Heart left ventricle (tissue), 16 donors: ENCODE results near the gene TMEM128. TPM values are rescaled to one million over a fixed set of nuclear protein-coding genes. Genes with fewer than 3 reads are reported as not detected.

Source experiments
- ATAC-seq, 4 donors: fragments of 200-7000 bp; cut with Tn5 transposase; one replicate each; pipeline ENCODE4 v1.9.1; 2020 to 2022; ENCODE audit warnings: moderate library complexity in 4 of 4, mild to moderate bottlenecking in 3 of 4, moderate number of reproducible peaks in 1 of 4
- DNase-seq, 5 donors: peaks; one replicate each; pipeline ENCODE4 v3.0.0-alpha.2; 2020
- H3K27ac ChIP-seq, 12 donors: fragments of 200-600 bp; sonication (generic) in 4 of 12; one replicate each; pipeline versions ENCODE4 v1.5.0 to v1.8.0; 2016 to 2022; ENCODE audit warnings: mild to moderate bottlenecking in 2 of 12
- H3K27me3 ChIP-seq, 9 donors: fragments of 200-600 bp; sonication (generic) in 2 of 9; one replicate each; pipeline versions ENCODE4 v1.5.1 to v1.8.0; 2016 to 2022; ENCODE audit warnings: mild to moderate bottlenecking in 3 of 9
- H3K36me3 ChIP-seq, 9 donors: fragments of 200-600 bp; sonication (generic) in 2 of 9; one replicate each; pipeline versions ENCODE4 v1.5.0 to v1.8.0; 2018 to 2022; ENCODE audit warnings: mild to moderate bottlenecking in 2 of 9
- H3K4me1 ChIP-seq, 12 donors: fragments of 200-600 bp; sonication (generic) in 4 of 12; one replicate each; pipeline versions ENCODE4 v1.5.0 to v1.8.0; 2016 to 2022; ENCODE audit warnings: mild to moderate bottlenecking in 3 of 12
- H3K4me3 ChIP-seq, 12 donors: fragments of 200-600 bp; sonication (generic) in 4 of 12; one replicate each; pipeline versions ENCODE4 v1.5.0 to v1.8.0; 2017 to 2022; ENCODE audit warnings: mild to moderate bottlenecking in 9 of 12, moderate library complexity in 4 of 12
- H3K9me3 ChIP-seq, 12 donors: fragments of 200-600 bp; sonication (generic) in 4 of 12; one replicate each; pipeline versions ENCODE4 v1.5.0 to v1.8.0; 2016 to 2022; ENCODE audit warnings: mild to moderate bottlenecking in 1 of 12
- POLR2A ChIP-seq, 2 donors: fragments of 450-650 bp; IDR thresholded peaks; one replicate each; pipeline ENCODE4 v1.6.1; 2017; ENCODE audit warnings: antibody characterized with exemption in 2 of 2, mild to moderate bottlenecking in 2 of 2, moderate library complexity in 2 of 2
- WGBS, 4 donors: extraction: QIAGEN DNeasy Blood & Tissue Kit in 2 of 4; methylation state at CpG; one replicate each; pipeline versions ENCODE4 v1.1.5 to v1.1.7; 2013 to 2018; 5-methylcytosine and 5-hydroxymethylcytosine counted together
- intact Hi-C, 10 donors: fragments of 100-400 bp; cut with DNase I; formaldehyde crosslinking; loops; one replicate each; pipeline versions ENCODE4 v1.11.1 to v1.14.2; 2022
- polyA plus RNA-seq, 2 donors: library from polyadenylated mRNA; stranded (reverse); fragments of 200-250 nt; gene quantifications; one replicate each; pipeline ENCODE4 v1.2.3, GENCODE V29; 2013
- total RNA-seq, 9 donors: library from RNA; depleted of rRNA in 2 of 9; stranded (reverse); fragments of >200 nt in 2 of 9; fragmentation: NEBNext Ultra II Directional in 3 of 9; extraction: Animal tissue kit (Norgen Biotek cat#: 25700) in 3 of 9; gene quantifications; one replicate each; pipeline versions ENCODE4 v1.1.0 to v1.2.4, GENCODE V29; 2016 to 2023
- TF ChIP-seq, protein P1 (sequence below), 12 donors: fragments of 200-600 bp; sonication (generic) in 4 of 12; IDR thresholded peaks; one replicate each; pipeline versions ENCODE4 v1.5.0 to v1.8.0; 2018 to 2022; ENCODE audit warnings: antibody characterized with exemption in 12 of 12, mild to moderate bottlenecking in 5 of 12
- donor health status: ischemic (EF 13 %, LVEDD 7.1; RV severe dilation, severe dysfunction).
- donor health status: healthy with polysubstance abuse.
- donor health status: DM: no; HTN: yes; CAD: no.
- donor health status: DM: no; HTN: no; CAD: no.
- donor health status: ischemic (EF 25% LVEDD 6.9; RV normal size, moderate dysfunction).
- donor health status: ischemic (EF 25% LVEDD 5.7; RV mildly dilated, moderate dysfunction).
- donor health status: healthy.
- donor health status: DM: yes; HTN: yes; CAD: no.
- donor health status: ischemic (EF 35%, LVEDD 5.7; RV mildly dilated, moderate dysfunction).
- donor health status: nonischemic (EF 11% LVEDD 7.7; RV severe dilation, severe dysfunction).
- donor health status: DM: yes; HTN: yes; CAD: no.
- donor health status: PGD.
- donor health status: ischemic (EF 29% LVEDD 5.4; RV normal size, mild dysfunction).
- donor health status: nonischemic (EF 23%, LVEDD 6.1; RV moderate dilation, normal function).

Gene TMEM128
- total and polyA plus RNA-seq, 11 donors = 5.1 to 15.5 (median 12.2) TPM

DNA sequence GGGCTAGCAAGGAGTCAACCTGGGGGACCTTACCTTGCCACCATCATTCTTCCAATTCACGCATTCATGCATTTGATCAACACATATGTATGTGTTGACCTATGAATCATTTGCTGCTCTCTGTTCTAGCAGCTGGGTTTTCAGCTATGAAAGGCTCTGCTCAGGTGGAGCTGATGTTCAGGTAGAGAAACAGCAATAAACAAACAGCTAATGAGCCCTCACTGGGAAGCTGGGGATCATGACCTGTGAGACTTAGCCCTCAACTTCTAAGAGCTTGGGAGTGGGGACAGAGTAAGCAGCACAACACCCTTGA lies 19.7 kb downstream of the TMEM128 start:
- TF ChIP-seq POLR2A (IDR thresholded peaks at IDR 0.05) = no peak
- TF ChIP-seq, protein P1, sequence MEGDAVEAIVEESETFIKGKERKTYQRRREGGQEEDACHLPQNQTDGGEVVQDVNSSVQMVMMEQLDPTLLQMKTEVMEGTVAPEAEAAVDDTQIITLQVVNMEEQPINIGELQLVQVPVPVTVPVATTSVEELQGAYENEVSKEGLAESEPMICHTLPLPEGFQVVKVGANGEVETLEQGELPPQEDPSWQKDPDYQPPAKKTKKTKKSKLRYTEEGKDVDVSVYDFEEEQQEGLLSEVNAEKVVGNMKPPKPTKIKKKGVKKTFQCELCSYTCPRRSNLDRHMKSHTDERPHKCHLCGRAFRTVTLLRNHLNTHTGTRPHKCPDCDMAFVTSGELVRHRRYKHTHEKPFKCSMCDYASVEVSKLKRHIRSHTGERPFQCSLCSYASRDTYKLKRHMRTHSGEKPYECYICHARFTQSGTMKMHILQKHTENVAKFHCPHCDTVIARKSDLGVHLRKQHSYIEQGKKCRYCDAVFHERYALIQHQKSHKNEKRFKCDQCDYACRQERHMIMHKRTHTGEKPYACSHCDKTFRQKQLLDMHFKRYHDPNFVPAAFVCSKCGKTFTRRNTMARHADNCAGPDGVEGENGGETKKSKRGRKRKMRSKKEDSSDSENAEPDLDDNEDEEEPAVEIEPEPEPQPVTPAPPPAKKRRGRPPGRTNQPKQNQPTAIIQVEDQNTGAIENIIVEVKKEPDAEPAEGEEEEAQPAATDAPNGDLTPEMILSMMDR (IDR thresholded peaks at IDR 0.05) = no peak
- H3K4me3 ChIP-seq = no peak overlapping the region
- intact Hi-C loops = no loop called here
- peaks cover 0 to 11% (median 0%) of the 10 kb centered on the region in 12 donors for H3K4me1 ChIP-seq
- no peaks in the 10 kb centered on the region for H3K36me3 ChIP-seq
- no peak for ATAC-seq
- peaks cover 0 to 7% (median 3%) of the 10 kb centered on the region in 12 donors for H3K9me3 ChIP-seq
- H3K27me3 ChIP-seq = peaks cover 11 to 57% (median 36%) of the 10 kb centered on the region in 9 donors
- no peak overlapping the region for H3K27ac ChIP-seq
- 50 to 75% (median 69%) methylated on average over 1 of the region's 1 CpG for WGBS, 4 donors
- no peak for DNase-seq

DNA sequence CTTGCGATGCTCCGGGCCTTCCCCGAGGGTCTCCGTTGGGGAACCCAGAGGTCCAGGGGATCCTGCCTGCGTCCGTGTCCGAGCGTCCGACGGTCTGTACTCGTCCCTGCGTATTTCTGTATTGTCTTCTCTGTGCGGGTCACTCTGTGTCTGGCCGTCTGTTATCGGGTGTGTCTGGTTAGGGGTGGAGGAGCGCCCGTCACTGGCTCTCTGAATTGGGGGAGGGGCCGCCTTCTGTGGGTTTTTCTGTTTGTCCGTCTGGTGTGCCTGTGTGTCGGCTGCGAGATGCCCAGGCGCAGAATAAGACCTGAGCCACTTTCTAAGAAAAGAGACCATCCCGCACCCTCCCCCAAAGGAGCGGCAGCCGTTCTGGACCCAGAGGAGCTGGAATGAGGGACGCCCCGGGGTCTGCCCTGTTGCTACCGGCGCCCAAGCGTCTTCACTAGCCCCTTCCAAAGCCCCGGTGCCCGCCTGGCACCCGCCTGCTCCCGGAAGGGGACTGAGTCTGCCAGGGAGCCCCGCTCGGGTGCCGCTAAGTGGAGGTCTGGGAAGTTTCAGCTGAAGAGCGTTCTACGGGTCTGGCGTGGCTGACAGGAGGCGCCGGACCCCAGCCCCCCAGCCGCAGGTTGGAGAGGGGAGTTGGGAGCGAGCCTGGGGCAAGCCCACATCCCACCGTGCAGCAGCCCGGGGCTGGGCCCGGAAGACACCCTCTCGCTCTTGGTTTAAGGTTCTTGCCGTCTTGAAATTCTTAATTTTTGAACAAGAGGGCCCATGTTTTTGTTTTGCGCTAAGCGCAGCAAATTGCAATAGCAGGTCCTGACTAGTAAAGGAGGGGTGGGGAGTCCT lies 20.3 kb downstream of the TMEM128 start:
- no peaks in the 10 kb centered on the region for H3K36me3 ChIP-seq
- 6 to 12% (median 10%) methylated on average over 28 to 51 of the region's 51 CpGs for WGBS, 4 donors
- peaks cover 11 to 61% (median 36%) of the 10 kb centered on the region in 9 donors for H3K27me3 ChIP-seq
- ATAC-seq (no peak), DNase-seq (no peak)
- no peak overlapping the region for H3K27ac ChIP-seq
- intact Hi-C loops = no loop called here
- peaks cover 0 to 3% (median 0%) of the 10 kb centered on the region in 12 donors for H3K9me3 ChIP-seq
- no peak overlapping the region for H3K4me3 ChIP-seq
- peaks cover 0 to 11% (median 0%) of the 10 kb centered on the region in 12 donors for H3K4me1 ChIP-seq
- TF ChIP-seq POLR2A (IDR thresholded peaks at IDR 0.05) = no peak
- TF ChIP-seq, protein P1 (IDR thresholded peaks at IDR 0.05) = no peak

DNA sequence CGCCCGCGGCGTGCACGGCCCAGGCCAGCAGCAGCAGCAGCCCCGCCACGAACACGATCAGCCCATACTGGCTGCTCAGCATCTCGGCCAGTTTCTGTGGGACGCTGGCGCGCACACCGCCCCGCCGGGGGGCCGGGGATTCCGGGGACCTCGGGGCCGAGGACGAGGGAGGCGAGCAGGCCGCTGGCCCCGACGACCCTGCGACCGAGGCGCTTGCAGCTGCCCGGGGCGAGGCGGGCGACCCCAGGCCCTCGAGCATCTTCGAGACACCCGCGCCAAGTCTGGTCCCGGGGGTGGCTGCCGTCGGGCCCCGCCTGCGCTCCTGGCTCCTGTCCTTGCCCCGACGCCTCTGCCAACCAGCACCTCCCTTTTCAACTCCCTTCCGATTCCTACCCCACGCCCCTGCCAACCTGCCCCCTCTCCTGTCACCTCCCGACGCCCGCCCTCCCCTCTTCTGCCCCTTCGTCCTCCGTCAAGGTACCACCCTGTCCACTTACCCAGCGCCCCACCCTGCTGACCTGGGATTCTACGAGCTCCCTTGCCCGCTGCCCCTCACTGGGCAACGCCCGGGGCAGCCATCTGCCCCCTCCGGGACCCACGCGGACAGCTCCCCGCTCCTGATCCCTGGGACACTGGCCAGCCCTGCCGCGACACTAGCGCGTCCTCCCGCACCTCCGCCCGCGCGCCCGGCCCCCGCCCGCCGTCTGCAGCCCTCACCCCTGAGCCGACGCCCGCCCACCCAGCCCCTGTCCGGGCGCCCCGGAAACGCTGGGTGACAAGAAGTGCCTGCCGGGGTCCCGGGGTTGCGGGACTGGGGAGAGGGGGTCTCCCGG lies 21.2 kb downstream of the TMEM128 start, which contains the start of gene OTOP1:
TSS of gene OTOP1 (minus strand) at position 324 of the 833 bp plus-strand sequence. CDS start at position 259, 65 bp downstream.
- Histone ChIP-seq H3K4me3 (no peak within 1 kb of the TSS), H3K27me3 (peaks cover 11 to 70% (median 36%) of the 10 kb centered on the region in 9 donors), H3K9me3 (no peaks in the 10 kb centered on the region), H3K36me3 (no peaks in the 10 kb centered on the region), H3K4me1 (peaks cover 0 to 11% (median 0%) of the 10 kb centered on the region in 12 donors), H3K27ac (no peak within 1 kb of the TSS)
- 10 to 13% (median 12%) methylated on average over 26 to 82 of the region's 82 CpGs for whole genome bisulfite sequencing, 4 donors
- ATAC-seq (no peak), DNase-seq (no peak)
- TF ChIP-seq, protein P1 (IDR thresholded peaks at IDR 0.05) = no peak
- no peak for TF ChIP-seq POLR2A (IDR thresholded peaks at IDR 0.05)
- intact Hi-C loops = no loop called here
